HEK293 (cell line): ENCODE measurements around the gene KIF11.

Experiments
- GLIS2 ChIP-seq: fragments of 450-650 bp; formaldehyde crosslinking; IDR thresholded peaks from 2 replicates; pipeline ENCODE4 v1.5.1; 2016; ENCODE audit warnings: missing biosample characterization, missing genetic modification characterization
- KLF10 ChIP-seq: fragments of 450-650 bp; IDR thresholded peaks from 2 replicates; pipeline ENCODE4 v1.5.1; 2018; ENCODE audit warnings: missing biosample characterization, mild to moderate bottlenecking, missing genetic modification characterization
- KLF7 ChIP-seq: fragments of 450-650 bp; formaldehyde crosslinking; IDR thresholded peaks from 2 replicates; pipeline ENCODE4 v1.5.1; 2016; ENCODE audit warnings: missing biosample characterization, missing genetic modification characterization, borderline replicate concordance
- KLF8 ChIP-seq: fragments of 450-650 bp; formaldehyde crosslinking; IDR thresholded peaks from 2 replicates; pipeline ENCODE4 v1.5.1; 2016; ENCODE audit warnings: missing biosample characterization, missing genetic modification characterization
- MZF1 ChIP-seq: fragments of 450-650 bp; formaldehyde crosslinking; IDR thresholded peaks from 2 replicates; pipeline ENCODE4 v1.5.1; 2017; ENCODE audit warnings: missing biosample characterization, missing genetic modification characterization, borderline replicate concordance
- OSR2 ChIP-seq: fragments of 450-650 bp; formaldehyde crosslinking; IDR thresholded peaks from 2 replicates; pipeline ENCODE4 v1.5.1; 2016; ENCODE audit warnings: missing biosample characterization, missing genetic modification characterization
- SCRT2 ChIP-seq: fragments of 450-650 bp; formaldehyde crosslinking; IDR thresholded peaks from 2 replicates; pipeline ENCODE4 v1.5.1; 2016; ENCODE audit warnings: missing biosample characterization, missing genetic modification characterization
- ZBTB11 ChIP-seq: fragments of 450-650 bp; formaldehyde crosslinking; conservative IDR thresholded peaks from 2 replicates; pipeline ENCODE4 v1.5.1; 2016; ENCODE audit warnings: low read depth, missing biosample characterization, missing genetic modification characterization
- ZFP69B ChIP-seq: fragments of 450-650 bp; formaldehyde crosslinking; IDR thresholded peaks from 2 replicates; pipeline ENCODE4 v1.5.1; 2016; ENCODE audit warnings: missing biosample characterization, missing genetic modification characterization
- ZNF10 ChIP-seq: fragments of 450-650 bp; formaldehyde crosslinking; IDR thresholded peaks from 2 replicates; pipeline ENCODE4 v1.5.1; 2017; ENCODE audit warnings: missing biosample characterization, missing genetic modification characterization
- ZNF138 ChIP-seq: fragments of 450-650 bp; formaldehyde crosslinking; IDR thresholded peaks from 2 replicates; pipeline ENCODE4 v1.5.1; 2016; ENCODE audit warnings: missing biosample characterization, missing genetic modification characterization, borderline replicate concordance
- ZNF280C ChIP-seq: fragments of 450-650 bp; formaldehyde crosslinking; IDR thresholded peaks from 2 replicates; pipeline ENCODE4 v1.5.1; 2016; ENCODE audit warnings: missing biosample characterization, missing genetic modification characterization
- ZNF324 ChIP-seq: fragments of 450-650 bp; formaldehyde crosslinking; IDR thresholded peaks from 2 replicates; pipeline ENCODE4 v1.5.1; 2016; ENCODE audit warnings: missing biosample characterization, missing genetic modification characterization
- ZNF391 ChIP-seq: fragments of 450-650 bp; formaldehyde crosslinking; IDR thresholded peaks from 2 replicates; pipeline ENCODE4 v1.5.1; 2016; ENCODE audit warnings: low read depth, missing biosample characterization, missing genetic modification characterization, borderline replicate concordance
- ZNF398 ChIP-seq: fragments of 450-650 bp; formaldehyde crosslinking; IDR thresholded peaks from 2 replicates; pipeline ENCODE4 v1.5.1; 2017; ENCODE audit warnings: missing biosample characterization, missing genetic modification characterization
- ZNF501 ChIP-seq: fragments of 450-650 bp; formaldehyde crosslinking; IDR thresholded peaks from 2 replicates; pipeline ENCODE4 v1.5.1; 2016; ENCODE audit warnings: missing biosample characterization, missing genetic modification characterization
- ZNF530 ChIP-seq: fragments of 450-650 bp; formaldehyde crosslinking; IDR thresholded peaks from 2 replicates; pipeline ENCODE4 v1.5.1; 2016; ENCODE audit warnings: low read depth, missing biosample characterization, missing genetic modification characterization
- ZNF558 ChIP-seq: fragments of 450-650 bp; formaldehyde crosslinking; IDR thresholded peaks from 2 replicates; pipeline ENCODE4 v1.5.1; 2016; ENCODE audit warnings: missing biosample characterization, missing genetic modification characterization
- ZNF600 ChIP-seq: fragments of 450-650 bp; formaldehyde crosslinking; IDR thresholded peaks from 2 replicates; pipeline ENCODE4 v1.5.1; 2016; ENCODE audit warnings: missing biosample characterization, missing genetic modification characterization
- ZNF654 ChIP-seq: fragments of 450-650 bp; formaldehyde crosslinking; IDR thresholded peaks from 2 replicates; pipeline ENCODE4 v1.5.1; 2016; ENCODE audit warnings: low read depth, missing biosample characterization, missing genetic modification characterization
- ZNF660 ChIP-seq: fragments of 450-650 bp; IDR thresholded peaks from 2 replicates; pipeline ENCODE4 v1.5.1; 2018; ENCODE audit warnings: missing biosample characterization, mild to moderate bottlenecking, missing genetic modification characterization
- ZNF776 ChIP-seq: fragments of 450-650 bp; formaldehyde crosslinking; IDR thresholded peaks from 2 replicates; pipeline ENCODE4 v1.5.0; 2017; ENCODE audit warnings: missing biosample characterization, missing genetic modification characterization, borderline replicate concordance
- ZSCAN30 ChIP-seq: fragments of 450-650 bp; IDR thresholded peaks from 2 replicates; pipeline ENCODE4 v1.5.1; 2018; ENCODE audit warnings: missing biosample characterization, mild to moderate bottlenecking, missing genetic modification characterization, moderate library complexity
- ZXDB ChIP-seq: fragments of 450-650 bp; formaldehyde crosslinking; IDR thresholded peaks from 2 replicates; pipeline ENCODE4 v1.5.1; 2016; ENCODE audit warnings: missing biosample characterization, missing genetic modification characterization
- TF ChIP-seq, protein P1 (sequence below): fragments of 450-650 bp; formaldehyde crosslinking; IDR thresholded peaks from 2 replicates; pipeline ENCODE4 v1.5.1; 2016; ENCODE audit warnings: missing biosample characterization, missing genetic modification characterization
- TF ChIP-seq, protein P2 (sequence below): fragments of 450-650 bp; formaldehyde crosslinking; optimal IDR thresholded peaks from 2 replicates; pipeline ENCODE3; 2016; ENCODE audit warnings: missing biosample characterization, mild to moderate bottlenecking, missing genetic modification characterization
- TF ChIP-seq, protein P3 (sequence below): fragments of 450-650 bp; formaldehyde crosslinking; IDR thresholded peaks from 2 replicates; pipeline ENCODE4 v1.5.1; 2016; ENCODE audit warnings: missing biosample characterization, missing genetic modification characterization

The KIF11 gene

DNA sequence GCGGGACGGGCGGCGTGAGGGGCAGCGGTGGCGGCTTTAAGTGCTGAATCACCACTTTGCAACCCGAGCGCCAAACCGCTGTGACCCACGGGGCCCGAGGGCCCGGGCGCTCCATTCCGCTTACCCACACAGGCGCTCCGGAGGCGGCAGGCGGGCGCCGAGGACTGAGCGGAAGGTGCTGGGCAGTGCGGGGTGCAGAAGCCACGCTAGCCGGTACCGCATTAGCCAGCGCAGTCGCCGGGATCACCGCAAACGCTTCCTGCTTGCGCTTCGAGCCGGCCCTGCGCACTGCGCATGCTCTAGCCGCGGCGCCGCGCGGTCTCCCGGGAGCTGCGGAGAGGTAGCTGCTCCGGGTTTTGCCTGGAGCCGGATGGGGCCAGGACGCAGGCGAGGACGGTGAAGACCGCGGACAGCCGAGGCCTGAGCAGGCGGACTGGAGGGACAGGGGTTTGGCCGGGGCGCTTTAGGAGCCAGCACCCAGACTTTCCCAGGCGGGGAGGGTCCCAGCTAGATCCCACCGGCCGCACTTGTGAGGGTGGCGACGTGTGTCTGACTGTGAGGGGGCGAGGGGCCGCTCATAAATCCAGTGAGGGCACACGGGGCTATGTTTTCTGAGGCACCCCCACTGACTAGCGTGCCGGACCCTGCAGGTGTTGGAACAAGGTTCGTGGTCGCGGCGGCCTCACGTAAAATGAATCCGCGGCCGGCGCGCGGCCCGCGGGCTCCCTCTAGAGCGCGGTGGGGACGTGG, 19.0 kb upstream of the KIF11 start, which contains the start of gene IDE (continued):
- TF ChIP-seq, protein P1, sequence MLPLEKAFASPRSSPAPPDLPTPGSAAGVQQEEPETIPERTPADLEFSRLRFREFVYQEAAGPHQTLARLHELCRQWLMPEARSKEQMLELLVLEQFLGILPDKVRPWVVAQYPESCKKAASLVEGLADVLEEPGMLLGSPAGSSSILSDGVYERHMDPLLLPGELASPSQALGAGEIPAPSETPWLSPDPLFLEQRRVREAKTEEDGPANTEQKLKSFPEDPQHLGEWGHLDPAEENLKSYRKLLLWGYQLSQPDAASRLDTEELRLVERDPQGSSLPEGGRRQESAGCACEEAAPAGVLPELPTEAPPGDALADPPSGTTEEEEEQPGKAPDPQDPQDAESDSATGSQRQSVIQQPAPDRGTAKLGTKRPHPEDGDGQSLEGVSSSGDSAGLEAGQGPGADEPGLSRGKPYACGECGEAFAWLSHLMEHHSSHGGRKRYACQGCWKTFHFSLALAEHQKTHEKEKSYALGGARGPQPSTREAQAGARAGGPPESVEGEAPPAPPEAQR (tag by site-specific recombination), result 0 out of 2 replicates have a peak, but pooled peaks have one; percentile 21
- TF ChIP-seq ZNF530 (tag by site-specific recombination), result no peak
- TF ChIP-seq OSR2 (tag by site-specific recombination), result peak; percentile 42; the same call in 1 of the 2 replicates
- TF ChIP-seq ZNF324 (tag by site-specific recombination), result peak; percentile 91
- peak; percentile 47 for TF ChIP-seq KLF8 (tag by site-specific recombination)
- TF ChIP-seq ZNF776 (tag by site-specific recombination), result no peak
- TF ChIP-seq ZNF558 (tag by site-specific recombination), result 0 out of 2 replicates have a peak, but pooled peaks have one; percentile 31
- 0 out of 2 replicates have a peak, but pooled peaks have one; percentile 10 for TF ChIP-seq KLF10
- peak; percentile 29; the same call in 1 of the 2 replicates for TF ChIP-seq KLF7 (tag by site-specific recombination)
- TF ChIP-seq ZNF10 (tag by site-specific recombination), result peak; percentile 65
- peak; percentile 89 for TF ChIP-seq ZXDB (tag by site-specific recombination)
- TF ChIP-seq, protein P2, sequence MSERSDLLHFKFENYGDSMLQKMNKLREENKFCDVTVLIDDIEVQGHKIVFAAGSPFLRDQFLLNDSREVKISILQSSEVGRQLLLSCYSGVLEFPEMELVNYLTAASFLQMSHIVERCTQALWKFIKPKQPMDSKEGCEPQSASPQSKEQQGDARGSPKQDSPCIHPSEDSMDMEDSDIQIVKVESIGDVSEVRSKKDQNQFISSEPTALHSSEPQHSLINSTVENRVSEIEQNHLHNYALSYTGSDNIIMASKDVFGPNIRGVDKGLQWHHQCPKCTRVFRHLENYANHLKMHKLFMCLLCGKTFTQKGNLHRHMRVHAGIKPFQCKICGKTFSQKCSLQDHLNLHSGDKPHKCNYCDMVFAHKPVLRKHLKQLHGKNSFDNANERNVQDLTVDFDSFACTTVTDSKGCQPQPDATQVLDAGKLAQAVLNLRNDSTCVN (tag by site-specific recombination), result peak; percentile 97
- TF ChIP-seq ZNF138 (tag by site-specific recombination), result no peak
- peak; percentile 67 for TF ChIP-seq ZNF654 (tag by site-specific recombination)
- no peak for TF ChIP-seq ZNF280C
- peak; percentile 91; the same call in 1 of the 2 replicates for TF ChIP-seq ZNF391 (tag by site-specific recombination)
- peak; percentile 88; the same call in 1 of the 2 replicates for TF ChIP-seq ZNF501 (tag by site-specific recombination)
- 0 out of 2 replicates have a peak, but pooled peaks have one; percentile 2 for TF ChIP-seq ZNF398 (tag by site-specific recombination)
- peak; percentile 90; the same call in 1 of the 2 replicates for TF ChIP-seq ZSCAN30 (tag by site-specific recombination)
- TF ChIP-seq, protein P3, sequence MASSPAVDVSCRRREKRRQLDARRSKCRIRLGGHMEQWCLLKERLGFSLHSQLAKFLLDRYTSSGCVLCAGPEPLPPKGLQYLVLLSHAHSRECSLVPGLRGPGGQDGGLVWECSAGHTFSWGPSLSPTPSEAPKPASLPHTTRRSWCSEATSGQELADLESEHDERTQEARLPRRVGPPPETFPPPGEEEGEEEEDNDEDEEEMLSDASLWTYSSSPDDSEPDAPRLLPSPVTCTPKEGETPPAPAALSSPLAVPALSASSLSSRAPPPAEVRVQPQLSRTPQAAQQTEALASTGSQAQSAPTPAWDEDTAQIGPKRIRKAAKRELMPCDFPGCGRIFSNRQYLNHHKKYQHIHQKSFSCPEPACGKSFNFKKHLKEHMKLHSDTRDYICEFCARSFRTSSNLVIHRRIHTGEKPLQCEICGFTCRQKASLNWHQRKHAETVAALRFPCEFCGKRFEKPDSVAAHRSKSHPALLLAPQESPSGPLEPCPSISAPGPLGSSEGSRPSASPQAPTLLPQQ (tag by site-specific recombination), result peak; percentile 88
- TF ChIP-seq ZFP69B (tag by site-specific recombination), result peak; percentile 82; the same call in 1 of the 2 replicates
- no peak for TF ChIP-seq GLIS2 (tag by site-specific recombination)
- no peak for TF ChIP-seq MZF1 (tag by site-specific recombination)
- TF ChIP-seq ZNF600 (tag by site-specific recombination), result peak; percentile 100
- TF ChIP-seq ZBTB11 (tag by site-specific recombination), result peak; percentile 88
- TF ChIP-seq SCRT2 (tag by site-specific recombination), result peak; percentile 31; the same call in 1 of the 2 replicates
- TF ChIP-seq ZNF660 (tag by site-specific recombination), result peak; percentile 62
